C4-2B (cell line): ENCODE results near the gene B3GALNT1.

ENCODE experiments used
- ZFX ChIP-seq: fragments of 450-650 bp; IDR thresholded peaks from 2 replicates; pipeline ENCODE4 v1.6.1; 2017
- TF ChIP-seq, protein P1 (sequence below): fragments of 450-650 bp; conservative IDR thresholded peaks from 2 replicates; pipeline ENCODE4 v1.5.1; 2017; ENCODE audit warnings: mild to moderate bottlenecking

DNA sequence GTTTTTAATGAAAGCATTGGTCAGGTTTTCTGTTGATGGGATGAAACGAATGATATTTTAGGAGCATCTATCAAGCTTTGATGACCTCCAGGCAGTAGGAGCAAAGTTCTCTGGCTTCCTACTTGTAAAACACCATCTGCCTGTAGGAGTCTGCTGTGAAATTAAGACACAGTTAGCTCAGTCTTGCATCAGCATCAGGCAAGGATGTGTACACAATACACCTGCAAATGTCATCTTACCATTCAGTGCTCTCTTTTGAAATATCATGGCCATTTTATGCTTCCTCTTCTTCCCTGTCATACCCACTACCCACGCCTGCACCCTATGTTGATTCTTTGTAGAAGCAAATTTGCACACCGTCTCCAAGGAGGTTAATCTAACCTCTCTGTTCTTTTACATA, 38.2 kb downstream of the B3GALNT1 start:
- TF ChIP-seq, protein P1, sequence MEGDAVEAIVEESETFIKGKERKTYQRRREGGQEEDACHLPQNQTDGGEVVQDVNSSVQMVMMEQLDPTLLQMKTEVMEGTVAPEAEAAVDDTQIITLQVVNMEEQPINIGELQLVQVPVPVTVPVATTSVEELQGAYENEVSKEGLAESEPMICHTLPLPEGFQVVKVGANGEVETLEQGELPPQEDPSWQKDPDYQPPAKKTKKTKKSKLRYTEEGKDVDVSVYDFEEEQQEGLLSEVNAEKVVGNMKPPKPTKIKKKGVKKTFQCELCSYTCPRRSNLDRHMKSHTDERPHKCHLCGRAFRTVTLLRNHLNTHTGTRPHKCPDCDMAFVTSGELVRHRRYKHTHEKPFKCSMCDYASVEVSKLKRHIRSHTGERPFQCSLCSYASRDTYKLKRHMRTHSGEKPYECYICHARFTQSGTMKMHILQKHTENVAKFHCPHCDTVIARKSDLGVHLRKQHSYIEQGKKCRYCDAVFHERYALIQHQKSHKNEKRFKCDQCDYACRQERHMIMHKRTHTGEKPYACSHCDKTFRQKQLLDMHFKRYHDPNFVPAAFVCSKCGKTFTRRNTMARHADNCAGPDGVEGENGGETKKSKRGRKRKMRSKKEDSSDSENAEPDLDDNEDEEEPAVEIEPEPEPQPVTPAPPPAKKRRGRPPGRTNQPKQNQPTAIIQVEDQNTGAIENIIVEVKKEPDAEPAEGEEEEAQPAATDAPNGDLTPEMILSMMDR = no peak
- TF ChIP-seq ZFX = no peak
